Stimulated activated CD8-positive, alpha-beta memory T cell treated with anti-CD3 and anti-CD28 coated beads, Interleukin-4, amount 100 ng/mL, for 48 hours (primary cell): ENCODE results near the gene RAB11FIP3.
A peak's percentile ranks its signal among the peaks of the same experiment; 100 is the strongest.
"Not testable (repeated sequence)": the region's sequence is repeated elsewhere in the genome, so short reads cannot be mapped to it uniquely, and the experiment has no call there.

Source experiments
- DNase-seq: peaks from one replicate; pipeline ENCODE4 v3.0.0-alpha.2; 2020

RAB11FIP3 gene

DNA sequence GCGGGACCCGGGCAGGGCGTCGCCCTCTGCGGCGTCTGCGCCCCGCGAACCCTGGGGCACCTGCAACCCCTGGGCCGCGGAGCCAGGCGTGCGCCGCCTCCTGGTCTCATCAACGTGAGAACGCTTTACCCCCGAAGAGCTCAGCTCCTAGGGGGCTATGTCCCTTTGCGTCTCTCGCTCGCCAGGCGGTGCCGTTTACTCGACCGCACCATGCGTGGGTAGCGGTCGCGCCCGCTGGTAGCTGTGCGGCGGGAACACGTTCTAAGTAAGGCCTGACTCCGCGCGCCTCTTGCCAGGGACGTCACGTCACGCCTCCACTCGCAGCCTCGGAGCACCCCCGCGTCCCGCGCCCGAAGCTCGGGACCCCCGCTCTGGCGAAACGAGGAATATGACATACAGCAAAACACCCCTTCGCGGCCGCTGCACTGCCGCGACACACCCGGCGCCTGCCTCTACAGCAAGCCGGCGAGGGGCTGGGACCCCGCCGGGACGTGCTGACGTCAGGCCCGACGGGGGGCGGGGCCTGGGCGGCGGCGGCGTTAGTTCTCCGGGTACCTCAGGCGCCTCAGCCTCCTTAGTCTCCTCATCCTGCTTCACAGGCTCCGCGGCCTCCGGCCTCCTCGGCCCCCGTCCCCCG, at the start of gene RAB11FIP3:
Gene RAB11FIP3 (plus strand): TSS at position 568 of the 637 bp plus-strand sequence. CDS start 358 bp downstream, outside the sequence.
- peak; percentile 90 for DNase-seq

DNA sequence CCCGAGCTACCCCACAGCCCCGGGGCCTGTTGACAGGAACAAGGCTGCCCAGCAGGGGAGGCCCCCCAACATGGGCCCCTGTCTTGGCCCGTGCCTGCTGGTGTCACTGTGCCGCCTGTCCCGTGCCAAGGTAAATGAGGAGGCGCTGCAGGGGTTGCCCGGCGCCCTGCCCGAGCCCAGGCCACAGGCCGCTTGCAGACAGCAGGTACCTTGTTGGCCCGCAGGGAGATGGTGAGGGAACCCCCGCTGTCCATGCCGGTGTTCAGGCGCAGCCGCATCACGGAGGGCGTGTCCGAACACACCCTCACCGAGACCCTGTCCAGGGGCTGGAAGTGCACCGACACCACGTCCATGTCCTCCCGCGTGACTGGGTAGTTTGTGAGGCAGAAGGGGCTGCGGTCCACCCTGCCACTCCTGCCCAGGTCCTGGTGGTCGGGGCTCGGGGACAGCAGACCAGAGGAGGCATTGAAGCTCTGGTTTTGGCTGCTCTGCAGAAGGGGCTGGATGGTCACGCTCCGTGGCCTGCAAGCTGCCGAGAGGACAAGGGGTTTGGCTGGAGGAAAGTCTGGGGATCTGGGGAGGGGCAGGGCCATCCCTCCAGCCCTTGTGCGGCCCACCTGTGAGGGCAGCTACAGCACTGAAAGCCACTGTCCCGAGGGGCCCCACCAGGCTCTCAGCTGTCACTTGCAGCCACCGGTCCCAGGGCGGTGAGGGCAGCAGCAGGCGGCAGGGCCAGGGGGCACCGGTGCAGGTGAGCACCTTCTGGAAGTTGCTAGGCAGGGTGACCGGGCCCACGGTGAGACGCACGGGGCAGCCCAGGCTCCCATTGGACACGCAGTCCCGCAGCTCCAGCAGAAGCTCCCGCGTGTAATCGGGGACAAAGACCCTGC, 49.3 kb upstream of the RAB11FIP3 start:
- no peak for DNase-seq

DNA sequence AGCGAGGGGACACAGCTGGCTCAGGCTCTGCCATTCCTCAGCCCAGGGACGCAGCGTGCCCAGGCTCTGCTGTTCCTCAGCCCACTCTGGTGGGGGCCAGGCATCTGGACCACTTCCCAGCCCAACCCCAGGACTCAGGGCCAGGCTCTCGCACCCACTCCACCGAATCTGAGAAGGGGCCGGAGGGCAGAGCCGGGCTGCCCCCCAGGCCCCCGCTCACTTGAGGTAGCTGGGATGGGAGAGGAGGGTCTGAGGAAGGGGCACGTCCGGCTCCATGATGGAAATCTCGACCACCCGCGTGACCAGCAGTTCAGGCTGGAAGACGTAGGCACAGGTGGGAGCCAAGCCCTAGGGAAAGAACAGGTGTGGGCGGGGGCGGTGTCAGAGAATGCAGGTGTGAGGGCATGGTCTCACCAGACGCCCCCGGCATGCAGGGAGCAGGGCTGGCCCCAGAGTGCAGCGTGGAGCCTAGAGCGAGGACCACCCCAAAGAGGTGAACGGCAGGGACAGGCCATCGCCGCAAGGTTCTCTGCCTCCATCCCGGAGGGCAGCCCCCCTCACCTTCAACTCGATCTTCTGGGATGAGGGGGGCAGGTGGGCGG, 48.5 kb upstream of the RAB11FIP3 start:
- no peak for DNase-seq

DNA sequence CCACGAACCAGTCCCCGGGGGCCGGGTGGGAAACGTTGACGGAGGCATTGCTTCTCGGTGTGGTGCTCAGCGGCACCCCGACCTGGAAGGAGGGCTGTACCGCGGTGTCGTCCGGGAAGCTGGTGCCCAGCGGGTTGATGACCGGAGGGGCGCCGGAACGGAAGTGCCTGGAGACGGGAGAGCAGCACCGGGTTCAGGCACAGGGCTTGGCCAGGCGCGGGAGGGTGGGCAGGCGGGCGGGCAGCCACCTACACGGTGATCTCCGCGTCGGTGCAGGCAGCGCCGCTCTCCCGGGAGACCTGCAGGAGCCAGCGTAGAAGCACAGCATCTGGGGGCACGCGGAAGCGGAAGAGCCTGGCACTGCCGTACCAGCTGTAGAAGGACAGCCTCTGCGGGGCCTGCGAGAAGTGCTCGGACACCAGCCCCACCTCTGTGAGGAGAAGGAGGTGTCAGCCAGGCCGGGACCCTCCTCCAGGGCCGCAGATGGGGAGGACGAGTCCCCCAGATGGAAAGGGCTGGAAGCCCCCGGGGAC, 48.0 kb upstream of the RAB11FIP3 start:
- DNase-seq = no peak

GRCh38 chr16:378113-378820, 47.2 kb upstream of the RAB11FIP3 start:
- DNase-seq = not testable (repeated sequence)

DNA sequence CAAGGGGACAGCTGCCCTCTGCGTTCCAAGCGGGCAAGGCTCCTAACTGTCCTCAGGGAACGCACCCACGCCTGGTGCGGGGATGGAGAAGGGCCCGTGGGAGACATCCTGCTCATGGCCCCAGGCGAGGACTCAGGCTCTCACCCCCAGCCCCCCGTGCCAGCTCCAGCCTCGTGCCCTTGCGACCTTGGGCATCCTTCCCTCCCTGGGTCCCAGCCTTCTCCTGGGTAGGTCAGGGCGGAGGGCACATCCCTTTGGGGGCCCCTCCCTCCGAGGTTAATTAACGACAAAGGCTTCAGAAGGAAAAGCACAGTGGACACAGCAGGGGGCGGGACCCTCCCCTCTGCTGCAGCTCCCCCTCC, 46.6 kb upstream of the RAB11FIP3 start:
- DNase-seq = no peak

DNA sequence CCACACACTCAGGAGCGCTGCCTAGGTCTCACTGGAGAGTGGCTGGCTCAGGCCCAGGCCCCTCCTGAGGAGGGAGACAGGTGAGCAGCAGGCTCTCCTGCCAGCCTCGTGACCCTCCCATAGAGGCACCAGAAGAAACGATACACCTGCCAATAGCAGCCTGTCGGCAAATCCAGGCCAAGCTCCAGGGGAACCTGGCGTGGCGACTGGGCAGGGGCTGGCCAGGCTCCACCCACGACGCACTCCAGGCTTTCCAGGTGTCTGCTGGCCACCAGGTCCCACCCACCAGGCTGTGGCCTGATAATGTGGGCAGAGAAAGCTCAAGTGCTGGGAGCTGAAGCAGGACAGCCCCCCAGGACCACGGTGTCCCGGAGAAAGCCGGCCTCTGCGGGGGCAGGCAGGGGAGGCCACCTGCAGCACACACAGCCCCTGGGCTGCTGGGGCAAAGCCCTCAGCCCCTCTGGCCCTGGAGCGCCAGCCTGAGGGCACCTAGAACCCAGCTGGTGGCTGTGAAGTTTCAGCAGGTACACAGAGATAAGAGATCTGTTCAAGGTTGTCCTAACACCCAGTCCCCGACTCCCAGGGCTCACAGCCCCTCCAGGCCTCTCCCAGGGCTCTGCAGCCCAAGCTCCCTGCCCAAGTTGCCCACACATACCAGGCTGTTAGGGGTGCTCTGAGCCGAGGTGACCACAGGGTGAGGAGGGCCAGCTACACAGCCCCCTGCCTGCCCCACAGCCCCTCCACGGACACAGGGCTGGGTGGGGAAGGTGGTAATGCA, 46.1 kb upstream of the RAB11FIP3 start:
- DNase-seq = no peak

GRCh38 chr16:379961-380761, 45.3 kb upstream of the RAB11FIP3 start:
- DNase-seq = no peak

DNA sequence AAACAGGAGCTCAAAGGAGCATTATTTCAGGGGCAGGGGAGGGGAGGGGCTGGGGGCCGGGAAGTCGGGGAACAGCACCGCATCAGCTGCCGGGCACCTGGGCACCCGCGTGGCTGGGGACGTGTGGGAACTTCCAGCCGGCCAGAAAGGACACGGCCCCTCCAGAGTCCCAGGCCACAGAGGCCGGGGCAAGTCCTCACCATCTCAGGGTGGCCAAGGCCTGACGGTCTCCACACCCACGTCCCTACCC, 44.8 kb upstream of the RAB11FIP3 start:
- no peak for DNase-seq

- DNase-seq = no peak
These were observed 44.2 kb upstream of the RAB11FIP3 start for GRCh38 chr16:381012-381788.

DNA sequence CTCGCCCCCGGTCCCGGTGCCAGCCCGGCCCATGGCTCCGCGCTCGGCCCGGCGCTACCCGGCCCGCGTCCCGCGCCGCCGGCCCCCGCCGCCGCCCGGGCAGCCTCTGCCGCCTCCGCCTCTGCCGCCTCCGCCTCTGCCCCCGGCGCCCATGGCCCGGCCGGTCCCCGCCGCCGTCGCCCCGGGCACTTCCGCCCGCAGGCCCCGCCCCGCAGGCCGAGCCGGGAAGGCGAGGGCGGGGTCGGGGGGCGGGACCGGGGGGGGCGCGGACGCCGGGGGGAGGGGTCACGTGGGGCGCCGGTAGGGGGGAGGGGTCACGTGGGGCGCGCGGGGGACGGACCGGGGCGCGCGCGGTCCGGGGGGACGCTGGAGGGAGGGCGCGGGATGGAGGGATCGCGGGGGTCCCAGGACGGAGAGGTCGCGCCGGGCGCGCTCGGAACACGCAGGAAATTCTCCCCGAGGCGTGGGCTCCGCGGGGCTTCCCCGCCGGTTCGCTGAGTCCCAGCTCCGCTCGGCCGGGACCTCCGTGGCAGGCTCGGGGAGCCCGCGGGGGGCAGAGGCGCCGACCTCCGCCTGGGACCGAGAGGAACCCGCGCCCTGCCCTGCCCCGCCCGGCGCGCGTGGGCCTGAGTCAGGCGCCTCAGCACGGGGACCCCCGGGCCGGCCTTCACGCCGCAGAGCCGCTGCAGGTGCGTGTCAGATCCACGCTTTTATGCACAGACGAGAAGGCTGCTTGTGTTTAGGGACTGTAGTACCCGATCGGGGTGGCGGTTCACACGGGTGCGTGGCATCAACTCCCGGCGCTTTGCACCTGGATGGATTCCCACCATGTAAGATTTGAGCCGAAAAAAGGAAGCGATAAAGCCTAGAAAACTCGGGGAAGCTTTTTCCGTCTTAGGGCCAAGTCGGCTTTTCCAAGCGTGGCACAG, 43.4 kb upstream of the RAB11FIP3 start, which contains the start of gene PGAP6:
Gene PGAP6 (minus strand): TSS at position 190 of the 929 bp plus-strand sequence. CDS start 157 bp downstream, at position 33.
- DNase-seq = peak; percentile 79

GRCh38 chr16:383326-384051, 42.0 kb upstream of the RAB11FIP3 start:
- DNase-seq = peak; percentile 69

GRCh38 chr16:386641-387156, 38.8 kb upstream of the RAB11FIP3 start:
- DNase-seq = no peak

DNA sequence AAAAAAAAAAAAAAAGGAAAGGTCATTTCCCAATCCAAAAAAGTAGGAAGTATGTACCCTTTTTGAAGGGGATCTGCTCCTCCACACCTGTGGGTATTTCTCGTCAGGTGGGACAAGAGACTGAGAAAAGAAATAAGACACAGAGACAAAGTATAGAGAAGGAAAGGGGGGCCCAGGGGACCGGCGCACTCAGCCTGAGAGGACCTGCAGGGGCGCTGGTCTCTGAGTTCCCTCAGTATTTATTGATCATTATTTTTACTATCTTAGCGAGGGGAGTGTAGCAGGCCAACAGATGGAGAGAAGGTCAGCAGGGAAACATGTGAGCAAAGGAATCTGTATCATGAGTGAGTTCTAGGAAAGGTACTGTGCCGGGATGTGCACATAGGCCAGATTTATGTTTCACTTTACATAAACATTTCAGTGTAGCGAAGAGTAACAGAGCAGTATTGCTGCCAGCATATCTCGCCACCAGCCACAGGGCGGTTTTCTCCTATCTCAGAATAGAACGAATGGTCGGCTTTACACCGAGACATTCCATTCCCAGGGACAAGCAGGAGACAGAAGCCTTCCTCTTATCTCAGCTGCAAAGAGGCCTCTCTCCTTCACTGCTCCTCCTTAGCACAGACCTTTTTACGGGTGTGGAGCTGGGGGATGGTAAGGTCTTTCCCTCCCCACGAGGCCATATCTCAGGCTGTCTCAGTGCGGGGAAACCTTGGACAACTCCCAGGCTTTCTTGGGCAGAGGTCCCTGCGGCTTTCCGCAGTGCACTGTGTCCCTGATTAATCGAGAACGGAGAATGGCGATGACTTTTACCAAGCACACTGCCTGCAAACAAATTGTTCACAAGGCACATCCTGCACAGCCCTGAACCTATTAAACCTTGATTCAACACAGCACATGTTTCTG, 37.4 kb upstream of the RAB11FIP3 start:
- DNase-seq = not testable (repeated sequence)

DNA sequence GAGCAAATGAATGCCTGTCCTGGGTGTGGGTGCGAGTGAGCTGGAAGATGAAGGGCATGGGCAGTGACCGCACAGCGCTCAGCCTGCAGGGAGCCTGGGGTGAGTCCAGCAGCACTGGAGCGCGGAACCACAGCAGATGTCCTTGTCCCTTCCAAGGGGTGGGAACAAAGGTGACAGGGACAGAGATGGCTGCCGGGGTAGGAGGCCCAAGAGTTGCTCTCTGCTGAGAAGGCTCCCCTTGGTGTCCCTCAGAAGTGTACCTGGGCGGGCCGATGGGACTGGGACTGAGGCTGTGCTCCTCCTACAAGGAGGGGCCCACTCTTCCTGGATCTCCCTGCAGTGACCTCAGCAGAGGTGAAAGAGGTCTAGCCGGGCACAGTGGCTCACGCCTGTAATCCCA, 36.1 kb upstream of the RAB11FIP3 start:
- no peak for DNase-seq

DNA sequence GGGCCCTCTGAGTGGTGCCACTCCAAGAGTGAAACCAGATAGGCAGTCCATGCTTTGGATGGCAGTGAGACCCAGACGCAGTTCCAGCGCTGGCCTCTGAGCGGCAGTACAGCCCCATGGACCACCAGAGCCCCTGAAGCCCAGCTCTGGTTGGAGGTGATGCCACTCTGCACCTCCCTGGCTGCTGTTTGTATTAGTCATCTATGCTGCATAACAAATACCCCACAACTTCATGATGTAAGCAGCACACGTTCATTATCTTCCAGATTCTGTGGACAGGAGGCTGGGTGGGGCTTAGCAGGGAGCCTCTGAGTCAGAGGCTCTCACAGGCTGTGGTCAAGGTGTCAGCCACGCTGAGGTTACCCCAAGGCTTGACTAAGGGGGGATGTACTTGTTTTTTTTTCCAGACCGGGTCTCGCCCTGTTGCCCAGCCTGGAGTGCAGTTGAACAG, 33.5 kb upstream of the RAB11FIP3 start:
- DNase-seq = peak; percentile 94

DNA sequence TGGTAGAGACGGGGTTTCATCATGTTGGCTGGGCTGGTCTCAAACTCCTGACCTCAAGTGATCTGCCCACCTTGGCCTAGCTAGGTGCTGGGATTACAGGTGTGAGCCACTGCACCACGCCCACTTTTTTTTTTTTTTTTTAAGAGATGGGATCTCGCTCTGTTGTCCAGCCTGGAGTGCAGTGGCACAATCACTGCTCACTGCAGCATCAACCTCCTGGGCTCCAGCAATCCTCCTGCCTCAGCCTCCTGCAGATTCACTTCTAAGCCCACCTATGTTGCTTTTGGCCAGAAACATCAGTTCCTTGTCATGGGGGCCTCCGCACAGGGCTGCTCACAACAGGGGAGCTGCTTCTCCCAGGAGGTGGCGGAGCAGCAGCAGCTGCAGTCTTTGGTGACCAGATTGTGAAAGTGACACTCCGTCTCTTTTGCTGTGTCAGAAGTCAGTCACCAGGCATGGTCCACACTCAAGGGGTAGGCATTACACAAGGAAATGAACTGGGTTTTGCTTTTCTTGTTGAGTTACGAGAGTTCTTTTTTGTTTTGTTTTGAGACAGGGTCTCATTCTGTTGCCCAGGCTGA, 32.9 kb upstream of the RAB11FIP3 start:
- DNase-seq = peak; percentile 58
